ENCODE results near the gene FHIT.

GRCh38 chr3:59866076-59866475, 1385.2 kb downstream of the FHIT start:
- TF ChIP-seq CTCF (IDR thresholded peaks at IDR 0.05 in 4 of 5, conservative IDR thresholded peaks at IDR 0.05 in 1 of 5) (no peak), POLR2A (IDR thresholded peaks at IDR 0.05) (no peak)
